GM18507 (cell line): ENCODE data around the gene SCGB3A1.

Experiments used
- DNase-seq: peaks from one replicate; pipeline ENCODE4 v3.0.0; 2011; ENCODE audit warnings: low read depth; ENCODE audit not compliant: insufficient read length; ENCODE audit errors: extremely low spot score
- FAIRE-seq: peaks from 2 replicates; lab custom pipeline; 2011; peaks lifted over from hg19 to GRCh38; lab: Jason Lieb, UNC

Gene SCGB3A1

DNA sequence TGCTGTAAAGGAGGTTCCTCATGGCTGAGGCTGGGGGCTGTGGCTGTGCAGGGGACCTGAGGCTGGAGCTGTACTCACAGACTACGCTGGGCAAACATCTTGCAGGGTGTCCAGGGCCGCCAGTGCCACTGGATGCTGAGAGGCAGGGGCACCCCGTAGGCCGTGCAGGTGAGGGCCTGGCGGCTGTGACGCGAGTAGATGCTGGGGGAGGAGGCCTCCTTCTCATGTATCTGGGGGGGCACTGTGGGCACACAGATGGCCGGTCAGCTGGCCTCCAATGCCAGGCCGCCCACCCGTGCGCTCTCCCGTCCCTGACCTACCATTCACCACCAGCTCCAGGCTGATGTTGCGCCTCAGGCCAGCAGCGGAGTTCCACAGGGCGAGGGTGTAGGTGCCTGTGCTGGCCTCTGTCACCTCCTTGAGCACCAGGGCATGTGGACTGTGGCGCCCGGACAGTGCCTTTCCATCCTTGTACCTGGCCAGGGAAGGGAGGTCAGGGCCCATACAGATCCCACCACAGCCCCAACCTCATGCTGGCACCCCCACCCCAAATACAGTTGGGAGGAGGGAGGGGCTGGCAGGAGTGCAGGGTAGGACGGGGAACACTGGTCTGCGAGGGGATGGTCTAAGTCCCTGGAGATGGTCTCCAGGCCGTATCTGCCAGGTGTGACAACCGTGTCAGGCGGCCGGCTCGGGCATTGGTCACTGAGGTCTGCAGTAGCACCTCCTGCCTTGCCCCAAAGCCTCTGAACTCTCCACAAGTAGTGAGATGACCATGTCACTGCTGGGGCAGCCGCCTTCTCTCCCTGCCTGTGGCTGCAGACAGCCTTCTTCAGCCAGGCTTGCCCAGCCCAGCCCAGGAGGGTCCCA is 34.7 kb upstream of the SCGB3A1 start:
- FAIRE-seq (no peak), DNase-seq (no peak)

- DNase-seq (no peak), FAIRE-seq (no peak)
Measured at GRCh38 chr5:180625125-180625790, 34.0 kb upstream of the SCGB3A1 start.

- DNase-seq (no peak), FAIRE-seq (no peak)
Measured at GRCh38 chr5:180624587-180624986, 33.3 kb upstream of the SCGB3A1 start.

- FAIRE-seq = no peak
Measured at GRCh38 chr5:180623844-180624243, 32.5 kb upstream of the SCGB3A1 start.

GRCh38 chr5:180623411-180623834 is 32.1 kb upstream of the SCGB3A1 start:
- DNase-seq = no peak

More at GRCh38 chr5:180623844-180624243, 32.5 kb upstream of the SCGB3A1 start:
- DNase-seq = no peak

GRCh38 chr5:180622910-180623309 is 31.6 kb upstream of the SCGB3A1 start:
- no peak for FAIRE-seq

More at GRCh38 chr5:180623411-180623834, 32.1 kb upstream of the SCGB3A1 start:
- no peak for FAIRE-seq

DNA sequence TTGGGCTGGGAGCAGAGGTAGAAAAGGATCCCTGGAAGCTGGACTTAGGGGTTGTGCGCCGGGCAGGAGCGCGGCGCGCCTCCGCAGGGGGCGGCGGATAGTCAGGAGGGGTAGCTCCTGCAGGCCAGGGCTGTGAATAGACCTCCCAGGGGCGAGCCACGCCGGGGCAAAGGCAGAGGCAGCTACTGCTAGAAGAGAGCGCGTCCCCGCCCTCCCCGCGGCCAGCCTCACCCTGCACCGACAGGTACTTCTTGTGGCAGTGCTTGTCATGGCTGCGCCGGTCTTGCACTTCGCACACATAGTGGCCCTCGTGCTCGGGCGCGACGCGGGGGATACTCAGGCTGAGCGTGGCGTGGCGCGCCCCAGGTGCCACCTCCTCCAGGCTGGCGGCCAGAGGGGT is 30.0 kb upstream of the SCGB3A1 start:
- FAIRE-seq = no peak
- DNase-seq = no peak

More at GRCh38 chr5:180622910-180623309, 31.6 kb upstream of the SCGB3A1 start:
- DNase-seq = no peak

- DNase-seq = no peak
- no peak for FAIRE-seq
Measured at GRCh38 chr5:180620014-180620413, 28.7 kb upstream of the SCGB3A1 start.

GRCh38 chr5:180619563-180619915 is 28.2 kb upstream of the SCGB3A1 start:
- no peak for DNase-seq
- FAIRE-seq = no peak

GRCh38 chr5:180618829-180619562 is 27.7 kb upstream of the SCGB3A1 start:
- FAIRE-seq = no peak
- no peak for DNase-seq

- FAIRE-seq (no peak), DNase-seq (no peak)
Measured at GRCh38 chr5:180618487-180618828, 27.2 kb upstream of the SCGB3A1 start.

GRCh38 chr5:180613814-180614188 is 22.5 kb upstream of the SCGB3A1 start:
- FAIRE-seq (no peak), DNase-seq (no peak)

GRCh38 chr5:180613188-180613813 is 22.0 kb upstream of the SCGB3A1 start:
- DNase-seq = no peak
- FAIRE-seq = no peak

- DNase-seq (no peak), FAIRE-seq (no peak)
Measured at GRCh38 chr5:180612683-180613082, 21.4 kb upstream of the SCGB3A1 start.

GRCh38 chr5:180611140-180611850 is 20.0 kb upstream of the SCGB3A1 start:
- no peak for DNase-seq

DNA sequence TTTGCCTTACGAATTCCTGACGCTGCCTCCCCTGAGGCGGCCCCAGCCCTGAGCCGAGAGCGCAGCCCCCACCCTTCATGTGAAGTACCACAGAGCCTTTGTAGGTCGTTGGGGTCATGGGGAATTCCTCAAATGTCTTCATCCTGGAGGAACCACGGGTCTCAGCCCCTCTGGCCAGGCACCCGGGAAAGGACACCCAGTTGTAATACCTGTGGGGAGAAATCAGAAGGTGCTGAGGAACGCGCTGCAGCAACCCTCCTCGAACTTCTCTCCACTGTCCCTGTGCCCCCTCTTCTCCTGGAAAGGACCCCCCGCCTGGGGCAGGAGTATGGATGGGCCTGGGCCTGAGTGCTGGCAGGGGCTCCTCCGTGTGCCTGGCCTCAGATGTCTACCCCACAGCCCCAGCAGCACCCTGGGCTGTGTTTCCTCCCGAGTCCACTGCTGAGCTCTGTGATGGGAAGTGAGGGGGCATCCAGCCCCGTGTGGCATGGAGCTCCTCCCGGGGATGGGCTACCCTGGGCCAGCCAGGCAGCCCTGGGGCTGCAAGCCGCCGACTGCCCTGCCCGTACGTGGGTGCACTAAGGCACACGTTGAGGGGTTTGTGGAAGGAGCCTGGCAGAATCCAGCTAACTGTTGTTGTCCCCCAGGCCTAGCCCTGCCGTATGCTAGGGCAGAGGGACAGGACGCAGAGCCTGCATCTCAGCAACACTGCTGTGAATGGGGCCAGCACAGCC is 18.7 kb upstream of the SCGB3A1 start:
- FAIRE-seq (no peak), DNase-seq (no peak)

More at GRCh38 chr5:180611140-180611850, 20.0 kb upstream of the SCGB3A1 start:
- FAIRE-seq = no peak

DNA sequence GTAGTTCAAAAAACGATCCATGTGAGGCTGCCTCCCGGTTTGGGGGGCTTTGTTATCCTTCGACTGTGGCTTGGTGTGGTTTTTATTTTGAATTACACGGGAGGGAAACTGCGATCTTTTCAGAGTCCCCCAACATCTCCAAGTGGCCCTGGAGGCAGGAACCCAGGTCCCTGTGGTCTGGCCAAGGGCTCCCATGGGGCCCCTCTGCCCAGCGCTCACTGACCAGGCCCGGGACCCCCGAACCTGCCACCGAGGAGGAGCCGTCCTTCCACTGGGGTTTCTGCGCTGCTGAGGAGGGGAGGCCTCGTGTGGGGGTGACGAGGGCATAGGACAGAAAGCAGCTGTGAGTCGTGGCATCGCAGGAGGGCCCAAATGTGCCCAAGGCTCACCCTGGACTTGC is 18.1 kb upstream of the SCGB3A1 start:
- DNase-seq (no peak), FAIRE-seq (no peak)

DNA sequence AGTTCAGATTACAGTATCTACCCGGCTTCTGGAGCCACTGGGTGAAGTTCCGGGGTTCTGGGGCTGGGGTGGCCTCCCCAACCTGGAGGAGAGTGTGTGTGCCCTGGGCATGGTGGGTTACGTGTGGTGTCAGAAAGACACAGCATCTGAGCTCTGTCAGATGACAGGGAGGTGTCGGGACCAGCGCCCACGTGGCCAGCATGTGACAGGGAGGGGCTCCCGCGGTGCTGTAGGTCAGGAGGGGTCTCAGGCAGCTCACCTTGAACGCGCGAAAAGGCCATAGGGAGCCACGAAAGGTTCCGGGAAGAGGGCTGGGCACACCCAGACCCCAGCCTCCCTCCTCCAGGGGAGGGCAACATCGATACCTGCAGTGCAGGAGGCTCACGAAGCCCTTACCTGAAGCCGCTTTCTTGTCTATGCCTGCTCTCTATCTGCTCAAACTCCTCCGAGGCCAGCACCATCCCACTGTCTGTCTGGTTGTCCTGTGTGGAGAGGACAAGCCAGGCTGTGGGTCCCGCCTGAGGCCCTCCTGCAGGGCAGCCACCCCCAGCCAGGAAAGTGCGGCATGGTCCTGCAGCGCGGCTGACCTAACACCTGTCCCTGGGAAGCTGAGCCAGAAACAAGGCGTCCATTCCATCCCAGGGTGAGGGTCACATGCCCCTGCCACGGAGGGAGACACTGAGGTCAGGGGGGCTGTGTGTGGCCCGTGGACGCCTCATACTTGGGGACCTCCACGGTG is 17.4 kb upstream of the SCGB3A1 start:
- DNase-seq (no peak), FAIRE-seq (no peak)
